IMR-90 (cell line): ENCODE data around the gene BCL7A. TPM values are rescaled to one million over a fixed set of nuclear protein-coding genes. Genes with fewer than 3 reads are reported as not detected.

Source experiments
- ATAC-seq: fragments of 200-7000 bp; cut with Tn5 transposase; 2 replicates; pipeline ENCODE4 v1.9.1; 2020; ENCODE audit warnings: low read depth, mild to moderate bottlenecking, moderate library complexity
- BruUV-seq: library from RNA; stranded (reverse); fragments of 400-500 nt; replicated peaks from 2 replicates; lab custom pipeline; 2021; lab: Mats Ljungman, UMichigan
- CTCF ChIA-PET: fragments of 300-600 bp; formaldehyde crosslinking; extraction: SDS; loops from one replicate; lab custom pipeline; 2021; ENCODE audit warnings: antibody characterized with exemption; lab: Yijun Ruan, JAX
- POLR2A ChIA-PET: fragments of 300-600 bp; sonication (Branson Sonifier 250); formaldehyde crosslinking; loops from one replicate; lab custom pipeline; 2022; ENCODE audit warnings: antibody characterized with exemption; ENCODE audit not compliant: unreplicated experiment; lab: Charles Lee
- DNase-seq: peaks from one replicate; pipeline ENCODE4 v3.0.0; 2013
- H2AFZ ChIP-seq: replicated peaks from 2 replicates; pipeline ENCODE3; 2013; ENCODE audit warnings: low read length, mild to moderate bottlenecking; ENCODE audit not compliant: poor library complexity
- H2AK5ac ChIP-seq: 2 replicates; pipeline ENCODE4 v1.6.1; 2013; ENCODE audit warnings: low read depth, low read length, inconsistent platforms
- H2AK9ac ChIP-seq: replicated peaks from 2 replicates; pipeline ENCODE3; 2013; ENCODE audit warnings: mild to moderate bottlenecking, low read depth, low read length, moderate library complexity; ENCODE audit not compliant: poor library complexity
- H2BK120ac ChIP-seq: 2 replicates; pipeline ENCODE4 v1.6.1; 2013; ENCODE audit warnings: low read depth, low read length, inconsistent platforms
- H2BK15ac ChIP-seq: 3 replicates; pipeline ENCODE4 v1.6.1; 2013; ENCODE audit warnings: low read depth, low read length, inconsistent platforms
- H2BK20ac ChIP-seq: 2 replicates; pipeline ENCODE4 v1.6.1; 2013; ENCODE audit warnings: low read depth, mild to moderate bottlenecking, inconsistent platforms, low read length, moderate library complexity
- H2BK5ac ChIP-seq: 2 replicates; pipeline ENCODE4 v1.6.1; 2013; ENCODE audit warnings: mild to moderate bottlenecking, low read depth, low read length, inconsistent platforms; ENCODE audit not compliant: poor library complexity, severe bottlenecking
- H3K14ac ChIP-seq: replicated peaks from 2 replicates; pipeline ENCODE4 v1.6.1; 2013; ENCODE audit warnings: low read depth, low read length, inconsistent platforms
- H3K18ac ChIP-seq: 2 replicates; pipeline ENCODE4 v1.6.1; 2013; ENCODE audit warnings: low read depth, low read length, control low read depth
- H3K23ac ChIP-seq: 2 replicates; pipeline ENCODE4 v1.6.1; 2013; ENCODE audit warnings: low read depth, low read length, inconsistent platforms
- H3K27ac ChIP-seq: 2 replicates; pipeline ENCODE4 v1.5.1; 2013; ENCODE audit warnings: mild to moderate bottlenecking, control low read depth, low read length; ENCODE audit not compliant: insufficient read depth
- H3K27me3 ChIP-seq: 2 replicates; pipeline ENCODE4 v1.6.1; 2013; ENCODE audit warnings: low read length; ENCODE audit not compliant: control insufficient read depth, insufficient read depth
- H3K36me3 ChIP-seq: 2 replicates; pipeline ENCODE4 v1.6.1; 2013; ENCODE audit warnings: low read length, mixed read lengths; ENCODE audit not compliant: control insufficient read depth, insufficient read depth
- H3K4ac ChIP-seq: 2 replicates; pipeline ENCODE4 v1.6.1; 2013; ENCODE audit warnings: low read depth, low read length, inconsistent platforms
- H3K4me1 ChIP-seq: 2 replicates; pipeline ENCODE4 v1.6.1; 2013; ENCODE audit warnings: low read length, mixed read lengths; ENCODE audit not compliant: control insufficient read depth, insufficient read depth
- H3K4me2 ChIP-seq: 2 replicates; pipeline ENCODE4 v1.6.1; 2013; ENCODE audit warnings: low read depth, mild to moderate bottlenecking, control low read depth, low read length, moderate library complexity
- H3K4me3 ChIP-seq: 2 replicates; pipeline ENCODE4 v1.5.1; 2013; ENCODE audit warnings: low read depth, mild to moderate bottlenecking, control low read depth, low read length, moderate library complexity; ENCODE audit not compliant: insufficient read depth
- H3K56ac ChIP-seq: 2 replicates; pipeline ENCODE4 v1.6.1; 2013; ENCODE audit warnings: low read length, inconsistent platforms; ENCODE audit not compliant: insufficient read depth; ENCODE audit errors: extremely low read depth
- H3K79me1 ChIP-seq, 2 experiments: 2 replicates each; pipeline ENCODE4 v1.6.1; 2013; ENCODE audit warnings: low read length in 2 of 2, inconsistent platforms in 1 of 2, low read depth in 1 of 2
- H3K9ac ChIP-seq: 2 replicates; pipeline ENCODE4 v1.6.1; 2013; ENCODE audit warnings: low read depth, low read length, control low read depth
- H3K9me1 ChIP-seq: 2 replicates; pipeline ENCODE4 v1.6.1; 2013; ENCODE audit warnings: low read length, inconsistent platforms; ENCODE audit not compliant: insufficient read depth
- H3K9me3 ChIP-seq: 2 replicates; pipeline ENCODE4 v1.6.1; 2013; ENCODE audit warnings: low read length; ENCODE audit not compliant: control insufficient read depth, insufficient read depth
- H4K20me1 ChIP-seq: 2 replicates; pipeline ENCODE4 v1.6.1; 2013; ENCODE audit warnings: low read length, inconsistent platforms; ENCODE audit not compliant: insufficient read depth
- H4K5ac ChIP-seq: 2 replicates; pipeline ENCODE4 v1.6.1; 2013; ENCODE audit warnings: mild to moderate bottlenecking, low read depth, low read length, control low read depth
- H4K8ac ChIP-seq, 2 experiments: 2 replicates each; pipeline ENCODE4 v1.6.1; 2013; ENCODE audit warnings: low read depth in 2 of 2, low read length in 2 of 2, control low read depth in 1 of 2, inconsistent platforms in 1 of 2
- H4K91ac ChIP-seq: 2 replicates; pipeline ENCODE4 v1.6.1; 2013; ENCODE audit warnings: low read depth, low read length, inconsistent platforms; ENCODE audit not compliant: insufficient read depth
- CEBPB ChIP-seq: IDR thresholded peaks from 2 replicates; pipeline ENCODE4 v1.6.1; 2012; ENCODE audit warnings: low read depth, low read length, improper control_type of control experiment
- CHD1 ChIP-seq: IDR thresholded peaks from 2 replicates; pipeline ENCODE4 v1.6.1; 2012; ENCODE audit warnings: low read depth, low read length, improper control_type of control experiment
- WGBS, 2 experiments: methylation state at CpG; one replicate each; pipeline versions ENCODE4 v1.1.5 to v1.1.7; 2013; ENCODE audit warnings: missing lambda C conversion rate in 2 of 2; ENCODE audit not compliant: insufficient read length in 1 of 2; ENCODE audit errors: extremely low coverage in 2 of 2; 5-methylcytosine and 5-hydroxymethylcytosine counted together
- dilution Hi-C: fragments of 300-500 bp; cut with HindIII; formaldehyde crosslinking; loops from one replicate; pipeline ENCODE4 v1.14.3; 2018; ENCODE audit warnings: low sequenced_read_pairs; ENCODE audit not compliant: unreplicated experiment
- in situ Hi-C: fragments of 300-500 bp; cut with MboI; formaldehyde crosslinking; loops from 3 replicates; pipeline ENCODE4 v1.14.3; 2019; ENCODE audit warnings: low sequenced_read_pairs, inconsistent platforms, mixed read lengths
- intact Hi-C: fragments of 100-400 bp; cut with micrococcal nuclease; formaldehyde crosslinking; loops from 2 replicates; pipeline ENCODE4 v1.10.0; 2022
- polyA plus RNA-seq, 3 experiments: library from polyadenylated mRNA; depleted of rRNA; stranded (reverse); fragments of >200 nt; gene quantifications; 2 replicates each; pipeline ENCODE4 v1.2.3, GENCODE V29; 2012; ENCODE audit warnings: low replicate concordance in 1 of 3
- total RNA-seq: library from RNA; depleted of rRNA; stranded (reverse); fragments of >200 nt; gene quantifications from 2 replicates; pipeline ENCODE4 v1.2.3, GENCODE V29; 2012
- TF ChIP-seq, protein P1 (sequence below): fragments of 150-350 bp; IDR thresholded peaks from 2 replicates; pipeline ENCODE4 v1.6.1; 2016; ENCODE audit warnings: low read depth, mild to moderate bottlenecking, low read length, moderate library complexity, borderline replicate concordance

The BCL7A gene
- total and polyA plus RNA-seq, 2 of the 4 experiments (the other 2 are of a cell fraction): 5.6 to 7.9 TPM

DNA sequence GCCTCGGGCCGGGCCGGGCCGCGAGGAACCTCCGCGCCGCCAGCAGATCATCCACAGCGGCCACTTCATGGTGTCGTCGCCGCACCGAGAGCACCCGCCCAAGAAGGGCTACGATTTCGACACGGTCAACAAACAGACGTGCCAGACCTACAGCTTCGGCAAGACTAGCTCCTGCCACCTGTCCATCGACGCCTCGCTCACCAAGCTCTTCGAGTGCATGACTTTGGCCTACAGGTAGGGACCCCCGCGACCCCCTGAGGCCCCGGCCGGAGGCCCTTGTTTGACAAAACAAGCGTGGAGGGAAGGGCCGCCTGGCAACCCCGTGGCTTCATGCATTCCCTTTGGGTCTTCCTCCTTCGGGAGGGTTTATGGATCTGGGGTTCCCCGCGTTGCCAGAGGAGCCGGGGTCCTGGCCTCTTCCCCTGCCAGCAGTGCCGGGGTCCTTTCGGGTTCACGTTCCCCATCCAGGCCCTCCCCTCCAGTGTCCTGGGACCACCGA, 57.4 kb downstream of the BCL7A start:
- H3K9me3 ChIP-seq: no peaks in the 10 kb centered on the region
- in situ Hi-C loops: no loop called here
- H4K5ac ChIP-seq: peak overlapping the region; percentile 30
- peak overlapping the region; percentile 76 for H4K91ac ChIP-seq
- ChIA-PET CTCF (no interaction called here), POLR2A (interaction anchor here (0.6 to 1.0 kb wide), 2 partner anchors 10 to 171 kb away, joined by 6 to 10 read pairs; no protein-coding TSS in a partner anchor)
- peak overlapping the region; percentile 40; the same call in 1 of the 2 replicates for H3K18ac ChIP-seq
- H2AK9ac ChIP-seq: peak overlapping the region; percentile 56
- H3K4me3 ChIP-seq: peak overlapping the region; percentile 86
- peak overlapping the region; percentile 88 for H3K9ac ChIP-seq
- H3K56ac ChIP-seq: peak overlapping the region; percentile 17; the same call in 1 of the 2 replicates
- H3K14ac ChIP-seq: peak overlapping the region; percentile 79
- peak overlapping the region; percentile 47; the same call in 1 of the 2 replicates for H2BK120ac ChIP-seq
- TSS peak; percentile 72 for BruUV-seq
- H2BK5ac ChIP-seq: peak overlapping the region; percentile 8
- H3K36me3 ChIP-seq: peaks cover 4% of the 10 kb centered on the region; the same call in 1 of the 2 replicates
- peaks cover 40% of the 10 kb centered on the region for H4K20me1 ChIP-seq
- H2BK15ac ChIP-seq: 0 out of 3 replicates have a peak overlapping the region, but pooled peaks have one; percentile 15
- H3K4me1 ChIP-seq: peaks cover 10% of the 10 kb centered on the region
- H3K4ac ChIP-seq: peak overlapping the region; percentile 1
- 0 out of 2 replicates have a peak overlapping the region, but pooled peaks have one; percentile 14 for H2BK20ac ChIP-seq
- H3K23ac ChIP-seq: peak overlapping the region; percentile 75
- H2AK5ac ChIP-seq: peak overlapping the region; percentile 74
- peak overlapping the region; percentile 39 for H3K27ac ChIP-seq
- peaks cover 4% of the 10 kb centered on the region; the same call in 1 of the 2 replicates for H3K27me3 ChIP-seq
- WGBS, 2 experiments: 0% methylated on average over 15 of the region's 38 CpGs; no CpG with 5 or more reads in 1 of the 2 experiments
- intact Hi-C loops: no loop called here
- DNase-seq: no peak
- 0 out of 2 replicates have a peak, but pooled peaks cover 10% of the 10 kb centered on the region for H3K9me1 ChIP-seq
- ATAC-seq: no peak; the same call in 1 of the 2 replicates
- dilution Hi-C loops: no loop called here
- TF ChIP-seq, protein P1, sequence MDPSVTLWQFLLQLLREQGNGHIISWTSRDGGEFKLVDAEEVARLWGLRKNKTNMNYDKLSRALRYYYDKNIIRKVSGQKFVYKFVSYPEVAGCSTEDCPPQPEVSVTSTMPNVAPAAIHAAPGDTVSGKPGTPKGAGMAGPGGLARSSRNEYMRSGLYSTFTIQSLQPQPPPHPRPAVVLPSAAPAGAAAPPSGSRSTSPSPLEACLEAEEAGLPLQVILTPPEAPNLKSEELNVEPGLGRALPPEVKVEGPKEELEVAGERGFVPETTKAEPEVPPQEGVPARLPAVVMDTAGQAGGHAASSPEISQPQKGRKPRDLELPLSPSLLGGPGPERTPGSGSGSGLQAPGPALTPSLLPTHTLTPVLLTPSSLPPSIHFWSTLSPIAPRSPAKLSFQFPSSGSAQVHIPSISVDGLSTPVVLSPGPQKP: no peak
- TF ChIP-seq CEBPB (peak; percentile 36; the same call in 1 of the 2 replicates), CHD1 (no peak)
- peaks cover 13 to 50% of the 10 kb centered on the region in 2 experiments; a peak in 3 of 4 replicates for H3K79me1 ChIP-seq
- H3K4me2 ChIP-seq: peak overlapping the region; percentile 76
- peak overlapping the region; percentile 30 to 48; a peak in 2 of 4 replicates for H4K8ac ChIP-seq
- peak overlapping the region; percentile 96 for H2AFZ ChIP-seq
